ENCODE measurements around the gene NEO1. TPM values are rescaled to one million over a fixed set of nuclear protein-coding genes. Genes with fewer than 3 reads are reported as not detected.

NEO1 gene
- polyA plus RNA-seq, 3 donors, result 135 to 149 (median 136) TPM

- DNase-seq, result no peak
Observed at GRCh38 chr15:73329501-73330200, 277.4 kb downstream of the NEO1 start.

GRCh38 chr15:73330206-73331051 lies 278.2 kb downstream of the NEO1 start:
- no peak for DNase-seq

GRCh38 chr15:73331501-73331900 lies 279.2 kb downstream of the NEO1 start:
- no peak for DNase-seq

DNA sequence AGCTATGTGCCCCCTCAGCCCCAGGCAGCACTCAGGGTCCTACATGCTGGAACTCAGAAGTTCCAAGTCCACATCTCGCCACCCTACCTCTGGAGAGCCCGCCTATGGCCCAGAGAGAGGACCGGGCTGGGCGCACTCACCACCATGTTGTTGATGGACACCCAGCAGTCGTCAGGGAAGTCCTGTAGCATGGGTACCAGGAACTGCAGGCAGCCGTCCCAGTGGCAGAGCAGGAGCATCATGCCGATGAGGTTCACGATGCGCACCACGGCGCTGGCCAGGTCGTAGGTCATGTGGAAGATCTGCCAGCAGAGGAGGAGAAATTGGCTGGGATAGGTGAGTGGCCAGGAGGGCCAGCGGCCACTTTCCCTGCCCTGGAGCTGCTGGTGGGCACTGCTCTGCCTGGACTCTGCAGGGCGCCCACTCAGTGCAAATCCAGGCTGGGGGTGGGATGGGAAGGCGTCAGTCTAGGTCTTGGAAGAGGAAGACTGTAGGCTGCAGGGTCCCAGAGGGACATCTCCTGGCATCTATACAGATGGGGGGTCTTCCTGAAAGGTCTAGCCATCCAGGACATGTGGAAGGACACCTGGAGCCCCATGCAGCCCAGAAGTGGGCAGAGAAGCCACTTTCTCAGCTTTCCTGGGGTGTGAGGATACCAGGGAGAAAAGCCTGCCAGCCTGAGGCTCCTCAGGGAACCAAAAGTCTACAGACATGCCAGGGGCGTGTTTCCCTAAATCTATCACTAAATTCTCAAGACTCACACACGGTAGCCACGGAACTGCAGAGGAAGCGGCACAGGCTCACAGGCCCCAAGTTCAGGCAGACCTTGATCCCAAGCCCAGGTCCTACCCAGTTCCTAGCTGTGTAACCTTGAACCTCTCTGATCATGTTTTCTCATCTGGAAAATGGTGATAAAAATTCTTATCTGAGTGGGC lies 280.0 kb downstream of the NEO1 start:
- no peak for DNase-seq

GRCh38 chr15:73333001-73333400 lies 280.7 kb downstream of the NEO1 start:
- DNase-seq, result no peak

GRCh38 chr15:73334086-73334485 lies 281.8 kb downstream of the NEO1 start:
- DNase-seq, result no peak

DNA sequence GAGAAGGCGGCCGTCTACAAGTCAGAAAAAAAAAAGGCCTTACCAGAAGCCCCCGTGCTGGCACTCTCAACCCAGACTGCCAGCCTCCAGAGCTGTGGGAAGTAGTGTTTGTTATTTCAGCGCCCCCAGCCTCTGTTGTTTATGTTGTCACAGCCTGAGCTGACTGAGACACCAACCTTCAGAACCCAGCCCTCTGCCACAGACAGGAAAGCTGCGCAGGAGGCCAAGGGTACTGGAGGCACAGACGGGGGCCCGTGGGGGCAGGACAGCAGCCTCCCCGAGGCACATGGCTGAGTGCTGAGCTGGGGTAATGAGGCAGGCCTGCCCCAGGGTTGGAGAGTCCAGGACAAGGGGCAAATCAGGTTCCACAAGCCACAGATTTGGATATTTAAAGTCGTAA lies 282.8 kb downstream of the NEO1 start:
- DNase-seq, result no peak

GRCh38 chr15:73335471-73335870 lies 283.2 kb downstream of the NEO1 start:
- no peak for DNase-seq

DNA sequence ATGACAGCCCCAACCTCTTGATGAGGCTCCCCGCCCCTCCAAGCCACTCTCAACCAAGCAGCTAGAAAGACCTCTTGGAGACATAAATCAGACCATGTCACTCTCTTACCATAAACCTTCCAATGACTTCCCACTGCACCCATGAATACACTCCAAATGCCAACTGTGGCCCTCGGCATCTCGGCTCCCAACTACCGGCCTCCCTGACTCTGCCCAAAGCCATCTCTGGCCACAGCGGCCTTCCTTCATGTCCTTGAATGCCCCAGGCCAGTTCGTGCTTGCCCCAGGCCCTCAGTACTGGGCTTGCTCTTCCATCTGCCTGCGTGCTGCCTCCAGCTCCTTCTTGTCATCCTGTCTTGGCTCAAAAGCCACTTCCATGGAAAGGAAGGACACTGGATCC lies 284.5 kb downstream of the NEO1 start:
- no peak for DNase-seq

GRCh38 chr15:73337187-73337586 lies 284.9 kb downstream of the NEO1 start:
- no peak for DNase-seq

GRCh38 chr15:73338058-73338457 lies 285.8 kb downstream of the NEO1 start:
- DNase-seq, result no peak

DNA sequence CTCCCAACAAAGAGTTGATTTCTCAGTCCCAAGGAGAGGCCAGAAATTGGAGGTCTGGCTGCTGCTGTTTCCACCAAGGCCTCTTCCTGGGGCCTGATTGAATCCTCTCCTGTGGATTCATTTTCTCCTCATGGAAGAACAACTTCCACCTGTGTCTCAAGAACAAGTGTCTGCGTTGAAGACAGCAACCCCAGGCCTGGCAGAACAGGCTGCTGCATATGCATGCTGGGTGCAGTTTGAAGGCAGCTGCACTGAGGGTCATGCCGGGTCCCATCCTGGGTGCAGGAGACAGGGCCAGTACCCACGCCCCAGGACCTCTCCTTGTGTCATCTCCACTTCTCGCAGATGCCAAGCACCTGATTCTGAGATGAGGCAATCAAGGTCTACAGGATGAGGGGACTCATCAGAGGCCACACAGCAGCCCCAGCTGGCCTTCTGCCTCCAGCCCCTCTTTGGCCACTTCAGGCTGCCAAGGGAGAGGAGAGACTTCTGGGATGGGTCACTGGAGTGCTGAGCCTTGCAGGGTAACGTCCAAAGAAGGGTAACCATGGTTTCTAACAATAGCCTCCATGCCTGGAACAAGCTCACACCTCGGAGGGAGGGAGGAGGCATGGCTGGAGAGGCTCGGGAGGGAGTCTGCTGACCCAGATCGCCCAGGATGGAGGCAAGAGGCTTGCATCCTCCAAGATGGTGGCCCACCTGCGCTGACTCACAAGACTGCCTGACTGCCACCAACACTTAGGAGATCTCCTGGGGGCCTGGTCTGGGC lies 286.5 kb downstream of the NEO1 start:
- DNase-seq, result no peak

GRCh38 chr15:73340502-73341192 lies 288.4 kb downstream of the NEO1 start:
- DNase-seq, result no peak

DNA sequence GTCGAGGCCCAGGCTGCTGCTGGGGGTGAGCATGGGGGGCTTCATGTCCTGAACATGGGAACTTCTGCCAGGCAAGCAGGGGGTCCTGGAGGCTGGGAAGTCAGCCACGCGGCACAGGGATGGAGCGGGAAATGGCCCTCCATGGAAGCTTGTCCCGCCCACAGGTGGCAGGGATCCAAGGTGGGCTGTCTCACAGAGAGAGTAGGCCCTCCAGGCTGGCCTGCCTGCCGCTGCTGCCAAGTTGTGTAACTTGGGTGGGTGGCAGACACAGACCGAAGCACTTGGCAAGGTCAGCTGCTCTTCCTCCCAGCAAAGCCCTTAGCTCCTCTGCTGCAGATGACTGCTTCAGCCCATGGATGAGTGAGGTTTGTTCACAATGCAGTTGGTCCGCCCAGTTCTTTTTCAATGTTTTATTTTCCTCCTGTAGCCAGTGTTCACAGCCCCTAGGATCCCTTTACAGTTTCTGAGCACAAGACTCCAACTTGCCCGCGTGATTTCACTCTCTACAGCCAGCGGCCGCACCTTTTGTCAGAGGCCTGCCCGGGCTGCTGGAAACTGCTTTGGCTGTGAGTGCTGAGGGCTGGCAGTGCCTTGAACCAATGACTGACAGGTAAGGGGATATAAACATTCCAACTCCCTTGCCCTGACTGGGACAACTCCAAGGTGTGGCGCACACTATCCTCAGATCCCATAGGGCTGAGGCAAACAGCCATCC lies 289.8 kb downstream of the NEO1 start:
- DNase-seq, result no peak

- no peak for DNase-seq
Observed at GRCh38 chr15:73344056-73344455, 291.8 kb downstream of the NEO1 start.

DNA sequence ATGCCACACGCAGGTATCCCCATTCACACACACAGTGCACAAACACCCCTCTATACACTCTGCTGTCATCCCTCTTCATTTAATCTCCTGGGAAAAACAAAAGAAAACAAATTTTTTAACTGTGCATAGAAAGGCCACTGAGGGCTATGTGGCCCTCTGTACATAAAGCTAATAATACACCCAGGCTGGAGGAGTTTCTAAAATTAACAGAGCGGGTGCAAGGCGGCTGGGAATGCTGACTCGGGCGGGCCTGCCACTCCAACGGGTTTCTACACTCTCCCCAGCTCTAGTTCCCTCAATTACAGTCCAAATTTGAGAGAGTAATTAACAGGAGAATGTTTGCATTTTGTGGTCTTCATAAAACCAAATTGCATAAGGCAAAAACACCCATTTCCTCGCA lies 293.4 kb downstream of the NEO1 start:
- DNase-seq, result no peak

DNA sequence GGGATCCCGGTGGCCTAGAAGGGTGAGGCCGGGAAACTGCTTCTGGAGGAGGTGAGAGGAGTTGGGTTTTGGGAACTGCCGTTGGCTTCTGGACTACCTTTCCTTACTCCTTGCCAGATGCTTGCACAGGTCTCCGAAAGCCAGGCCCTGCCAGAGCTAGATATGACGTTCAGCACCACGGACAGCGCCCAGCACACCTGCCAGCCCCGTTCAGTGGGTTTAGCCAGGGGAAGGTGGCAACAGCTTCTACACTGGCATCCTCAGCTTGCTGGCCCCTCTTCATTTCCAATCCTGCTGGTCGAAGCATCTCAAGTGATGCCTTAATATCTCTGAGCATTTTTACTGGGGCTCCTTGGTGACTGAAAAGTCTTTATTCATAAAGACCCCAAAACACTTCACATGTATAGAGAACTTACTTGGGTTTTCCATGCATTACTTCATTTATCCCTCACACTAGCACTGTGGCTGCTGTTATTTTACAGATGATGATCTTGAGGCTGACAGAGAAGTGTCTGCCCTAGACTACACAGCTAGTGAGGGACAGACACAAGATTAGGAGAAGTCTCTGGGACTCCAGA lies 294.6 kb downstream of the NEO1 start:
- peak; percentile 80 for DNase-seq

DNA sequence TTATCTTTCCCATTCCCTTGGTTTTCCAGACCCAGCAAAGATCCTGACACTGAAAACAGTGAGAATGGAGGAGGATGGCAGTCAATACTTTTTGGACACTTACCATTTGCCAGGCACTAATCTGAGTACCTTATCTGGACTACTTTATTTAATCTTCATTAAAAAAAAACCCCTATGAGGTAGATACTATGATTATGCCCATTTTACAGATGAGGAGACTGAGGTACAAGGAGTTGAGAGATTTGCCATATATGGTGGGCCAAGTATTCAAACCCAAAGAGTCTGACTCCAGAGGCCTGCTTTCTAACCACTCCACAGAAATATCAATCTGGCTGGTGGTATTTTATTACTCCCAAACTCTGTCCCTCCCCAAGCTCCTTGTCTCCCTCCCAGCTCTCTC lies 296.9 kb downstream of the NEO1 start:
- no peak for DNase-seq

- no peak for DNase-seq
Observed at GRCh38 chr15:73352082-73352481, 299.8 kb downstream of the NEO1 start.

GRCh38 chr15:73353734-73354133 lies 301.5 kb downstream of the NEO1 start:
- DNase-seq, result no peak
